ENCODE data around the gene PLEKHG4B. TPM values are rescaled to one million over a fixed set of nuclear protein-coding genes. Genes with fewer than 3 reads are reported as not detected.

The PLEKHG4B gene
- total and polyA plus RNA-seq, 4 donors: under 0.01 to 0.05 (median 0.01) TPM; not detected in 1

- Histone ChIP-seq H3K9me3 (ENCODE audit: control insufficient read depth in 4 of 4, low read length in 3 of 4) (no peaks in the 10 kb centered on the region), H3K9ac (ENCODE audit: low read depth in 1 of 2, low read length in 2 of 2) (no peak overlapping the region), H3K36me3 (ENCODE audit: control insufficient read depth in 4 of 4, insufficient read depth in 3 of 4, low read depth in 1 of 4, low read length in 3 of 4) (no peaks in the 10 kb centered on the region), H3K27me3 (ENCODE audit: control insufficient read depth in 4 of 4, insufficient read depth in 4 of 4, low read length in 3 of 4) (no peaks in the 10 kb centered on the region), H3K4me1 (ENCODE audit: control insufficient read depth in 4 of 4, insufficient read depth in 4 of 4, low read length in 3 of 4) (peaks cover 2 to 20% (median 15%) of the 10 kb centered on the region in 4 donors), H3K27ac (ENCODE audit: low read depth in 1 of 2, low read length in 2 of 2) (no peak overlapping the region), H3K4me3 (ENCODE audit: low read depth in 1 of 3, low read length in 3 of 3) (no peak overlapping the region)
- no peak for TF ChIP-seq ZBTB33 (IDR thresholded peaks at IDR 0.05)
- TF ChIP-seq ATF3 (IDR thresholded peaks at IDR 0.05): no peak
- TF ChIP-seq REST (IDR thresholded peaks at IDR 0.05): no peak
- no peak for TF ChIP-seq RAD21 (IDR thresholded peaks at IDR 0.05)
- WGBS: 92% methylated on average over 17 of the region's 17 CpGs
- no peak for DNase-seq (ENCODE audit: low spot score)
Measured at GRCh38 chr5:192970-193831, 101.2 kb downstream of the PLEKHG4B start.

- H3K4me1 ChIP-seq (ENCODE audit: control insufficient read depth in 4 of 4, insufficient read depth in 4 of 4, low read length in 3 of 4): peaks cover 2 to 16% (median 13%) of the 10 kb centered on the region in 4 donors
- H3K9ac ChIP-seq (ENCODE audit: low read depth in 1 of 2, low read length in 2 of 2): no peak overlapping the region
- H3K27ac ChIP-seq (ENCODE audit: low read depth in 1 of 2, low read length in 2 of 2): no peak overlapping the region
- no peaks in the 10 kb centered on the region for H3K27me3 ChIP-seq (ENCODE audit: control insufficient read depth in 4 of 4, insufficient read depth in 4 of 4, low read length in 3 of 4)
- H3K4me3 ChIP-seq (ENCODE audit: low read depth in 1 of 3, low read length in 3 of 3): no peak overlapping the region
- no peaks in the 10 kb centered on the region for H3K36me3 ChIP-seq (ENCODE audit: control insufficient read depth in 4 of 4, insufficient read depth in 3 of 4, low read depth in 1 of 4, low read length in 3 of 4)
- H3K9me3 ChIP-seq (ENCODE audit: control insufficient read depth in 4 of 4, low read length in 3 of 4): no peaks in the 10 kb centered on the region
- 92% methylated on average over 15 of the region's 15 CpGs for WGBS
- no peak for DNase-seq (ENCODE audit: low spot score)
- TF ChIP-seq HNF4A (conservative IDR thresholded peaks at IDR 0.05): no peak
- TF ChIP-seq TAF1 (conservative IDR thresholded peaks at IDR 0.05): no peak
- no peak for TF ChIP-seq JUND (IDR thresholded peaks at IDR 0.05)
- no peak for TF ChIP-seq MAX (IDR thresholded peaks at IDR 0.05)
Measured at GRCh38 chr5:194102-194501, 102.1 kb downstream of the PLEKHG4B start.

- Histone ChIP-seq H3K36me3 (ENCODE audit: control insufficient read depth in 4 of 4, insufficient read depth in 3 of 4, low read depth in 1 of 4, low read length in 3 of 4) (no peaks in the 10 kb centered on the region), H3K27ac (ENCODE audit: low read depth in 1 of 2, low read length in 2 of 2) (no peak overlapping the region), H3K4me1 (ENCODE audit: control insufficient read depth in 4 of 4, insufficient read depth in 4 of 4, low read length in 3 of 4) (peaks cover 2 to 16% (median 13%) of the 10 kb centered on the region in 4 donors), H3K4me3 (ENCODE audit: low read depth in 1 of 3, low read length in 3 of 3) (no peak overlapping the region), H3K9me3 (ENCODE audit: control insufficient read depth in 4 of 4, low read length in 3 of 4) (no peaks in the 10 kb centered on the region), H3K27me3 (ENCODE audit: control insufficient read depth in 4 of 4, insufficient read depth in 4 of 4, low read length in 3 of 4) (no peaks in the 10 kb centered on the region), H3K9ac (ENCODE audit: low read depth in 1 of 2, low read length in 2 of 2) (no peak overlapping the region)
- 95% methylated on average over 36 of the region's 36 CpGs for WGBS
- no peak for DNase-seq (ENCODE audit: low spot score)
- TF ChIP-seq CTCF (IDR thresholded peaks at IDR 0.05; ENCODE audit: low read depth, low read length, missing input control) (no peak), FOXA2 (IDR thresholded peaks at IDR 0.05) (no peak), MAX (IDR thresholded peaks at IDR 0.05) (no peak), ZBTB33 (IDR thresholded peaks at IDR 0.05) (no peak), TAF1 (conservative IDR thresholded peaks at IDR 0.05) (no peak), NR2F2 (IDR thresholded peaks at IDR 0.05) (no peak)
Measured at GRCh38 chr5:194603-195209, 102.7 kb downstream of the PLEKHG4B start.
